Right cardiac atrium (tissue), 5 donors: ENCODE results near the gene LAS1L. TPM values are rescaled to one million over a fixed set of nuclear protein-coding genes. Genes with fewer than 3 reads are reported as not detected.
A peak's percentile ranks its signal among the peaks of the same experiment; 100 is the strongest.
"Not testable (repeated sequence)": the region's sequence is repeated elsewhere in the genome, so short reads cannot be mapped to it uniquely, and the experiment has no call there.

Experiments used
- ATAC-seq, 2 donors: fragments of 200-7000 bp; cut with Tn5 transposase; one replicate each; pipeline versions ENCODE4 v1.8.0 to v1.9.1; 2020; ENCODE audit warnings: moderate library complexity in 2 of 2, mild to moderate bottlenecking in 1 of 2
- DNase-seq, 3 donors: peaks; one replicate each; pipeline ENCODE4 v3.0.0-alpha.2; 2020
- H3K27ac ChIP-seq: one replicate; pipeline ENCODE4 v1.5.1; 2013; ENCODE audit warnings: mild to moderate bottlenecking, low read length, control low read depth, moderate library complexity
- H3K27me3 ChIP-seq: one replicate; pipeline ENCODE4 v1.6.1; 2013; ENCODE audit not compliant: control insufficient read depth, insufficient read depth
- H3K4me1 ChIP-seq: one replicate; pipeline ENCODE4 v1.6.1; 2013; ENCODE audit warnings: low read length; ENCODE audit not compliant: control insufficient read depth, insufficient read depth
- H3K4me3 ChIP-seq: one replicate; pipeline ENCODE4 v1.5.1; 2013; ENCODE audit warnings: low read length, control low read depth
- H3K9me3 ChIP-seq: one replicate; pipeline ENCODE4 v1.6.1; 2013; ENCODE audit warnings: low read length; ENCODE audit not compliant: control insufficient read depth
- WGBS: extraction: QIAGEN DNeasy Blood & Tissue Kit; methylation state at CpG from one replicate; pipeline ENCODE4 v1.1.7; 2013; 5-methylcytosine and 5-hydroxymethylcytosine counted together
- intact Hi-C, 4 donors: fragments of 100-400 bp; cut with DNase I; formaldehyde crosslinking; loops; one replicate each; pipeline versions ENCODE4 v1.11.0 to v1.14.0; 2022 to 2023
- polyA plus RNA-seq: library from polyadenylated mRNA; stranded (reverse); fragments of 200-250 nt; gene quantifications from one replicate; pipeline ENCODE4 v1.2.3, GENCODE V29; 2013
- total RNA-seq, 4 donors: library from RNA; stranded (reverse); fragmentation: NEBNext Ultra II Directional; extraction: Animal tissue kit (Norgen Biotek cat#: 25700); gene quantifications; one replicate each; pipeline ENCODE4 v1.2.1, GENCODE V29; 2021
- donor health status: healthy with polysubstance abuse.
- donor health status: DM: no; HTN: yes; CAD: no.
- donor health status: DM: no; HTN: no; CAD: no.
- donor health status: DM: no; HTN: yes; CAD: no; lungs with severe emphysema.
- donor health status: DM: yes; HTN: yes; CAD: no.

Gene LAS1L
- total and polyA plus RNA-seq, 5 donors: 13.1 to 20.4 (median 16.2) TPM

- H3K27ac ChIP-seq, H3K4me3 ChIP-seq, intact Hi-C loops, H3K9me3 ChIP-seq, H3K4me1 ChIP-seq, DNase-seq, H3K27me3 ChIP-seq: not testable (repeated sequence)
- 89% methylated on average over 3 of the region's 9 CpGs for WGBS
- ATAC-seq: peak in 1 of 2 donors; percentile 44
Observed at GRCh38 chrX:65518980-65519379, 15.6 kb downstream of the LAS1L start.

- no peaks in the 10 kb centered on the region for H3K9me3 ChIP-seq
- no peaks in the 10 kb centered on the region for H3K4me1 ChIP-seq
- WGBS: 92% methylated on average over 3 of the region's 3 CpGs
- no peak overlapping the region for H3K27ac ChIP-seq
- no peak for DNase-seq
- ATAC-seq: no peak
- intact Hi-C loops: no loop called here
- no peak overlapping the region for H3K4me3 ChIP-seq
- H3K27me3 ChIP-seq: no peaks in the 10 kb centered on the region
Observed at GRCh38 chrX:65517923-65518322, 16.7 kb downstream of the LAS1L start.

GRCh38 chrX:65516756-65517155, 17.8 kb downstream of the LAS1L start:
- DNase-seq: no peak
- no peaks in the 10 kb centered on the region for H3K9me3 ChIP-seq
- intact Hi-C loops: no loop called here

GRCh38 chrX:65513610-65514009, 21.0 kb downstream of the LAS1L start:
- Histone ChIP-seq H3K9me3 (no peaks in the 10 kb centered on the region), H3K4me1 (no peaks in the 10 kb centered on the region), H3K4me3 (no peak overlapping the region), H3K27me3 (no peaks in the 10 kb centered on the region), H3K27ac (no peak overlapping the region)
- WGBS: 19% methylated on average over 1 of the region's 1 CpG
- intact Hi-C loops: no loop called here
- no peak for DNase-seq
- no peak for ATAC-seq

More at GRCh38 chrX:65516756-65517155, 17.8 kb downstream of the LAS1L start:
- no peak overlapping the region for H3K4me3 ChIP-seq
- 88% methylated on average over 3 of the region's 3 CpGs for WGBS
- H3K4me1 ChIP-seq: no peaks in the 10 kb centered on the region
- H3K27me3 ChIP-seq: no peaks in the 10 kb centered on the region
- H3K27ac ChIP-seq: no peak overlapping the region
- no peak for ATAC-seq

GRCh38 chrX:65509400-65509799, 25.2 kb downstream of the LAS1L start:
- H3K4me1 ChIP-seq: no peaks in the 10 kb centered on the region
- no peaks in the 10 kb centered on the region for H3K9me3 ChIP-seq
- no peak for DNase-seq
- no peaks in the 10 kb centered on the region for H3K27me3 ChIP-seq
- no peak overlapping the region for H3K27ac ChIP-seq
- intact Hi-C loops: no loop called here
- no peak for ATAC-seq
- H3K4me3 ChIP-seq: no peak overlapping the region
- WGBS: 87% methylated on average over 4 of the region's 4 CpGs

- Histone ChIP-seq H3K27me3 (no peaks in the 10 kb centered on the region), H3K9me3 (no peaks in the 10 kb centered on the region), H3K4me1 (no peaks in the 10 kb centered on the region), H3K4me3 (no peak overlapping the region), H3K27ac (no peak overlapping the region)
- DNase-seq (no peak), ATAC-seq (no peak)
- intact Hi-C loops: no loop called here
- WGBS: 62% methylated on average over 4 of the region's 4 CpGs
Observed at GRCh38 chrX:65508851-65509250, 25.7 kb downstream of the LAS1L start.

- DNase-seq: no peak
- H3K27me3 ChIP-seq: no peaks in the 10 kb centered on the region
Observed at GRCh38 chrX:65502618-65503017, 32.0 kb downstream of the LAS1L start.

GRCh38 chrX:65493431-65493830, 41.2 kb downstream of the LAS1L start:
- intact Hi-C loops: no loop called here
- ATAC-seq (no peak), DNase-seq (no peak)
- H3K27me3 ChIP-seq: no peaks in the 10 kb centered on the region
- no peak overlapping the region for H3K27ac ChIP-seq
- H3K4me1 ChIP-seq: no peaks in the 10 kb centered on the region
- H3K9me3 ChIP-seq: no peaks in the 10 kb centered on the region
- 98% methylated on average over 1 of the region's 1 CpG for WGBS
- H3K4me3 ChIP-seq: no peak overlapping the region

More at GRCh38 chrX:65502618-65503017, 32.0 kb downstream of the LAS1L start:
- Histone ChIP-seq H3K4me1 (no peaks in the 10 kb centered on the region), H3K27ac (no peak overlapping the region), H3K4me3 (no peak overlapping the region), H3K9me3 (no peaks in the 10 kb centered on the region)
- ATAC-seq: no peak
- WGBS: 88% methylated on average over 11 of the region's 11 CpGs
- intact Hi-C loops: no loop called here

GRCh38 chrX:65491620-65492019, 43.0 kb downstream of the LAS1L start:
- Histone ChIP-seq H3K27me3 (no peaks in the 10 kb centered on the region), H3K9me3 (no peaks in the 10 kb centered on the region), H3K4me3 (no peak overlapping the region), H3K4me1 (no peaks in the 10 kb centered on the region), H3K27ac (no peak overlapping the region)
- DNase-seq (no peak), ATAC-seq (no peak)
- intact Hi-C loops: no loop called here
- WGBS: 94% methylated on average over 3 of the region's 3 CpGs

- ATAC-seq (no peak), DNase-seq (no peak)
- Histone ChIP-seq H3K4me1 (no peaks in the 10 kb centered on the region), H3K27ac (no peak overlapping the region), H3K9me3 (no peaks in the 10 kb centered on the region), H3K4me3 (no peak overlapping the region), H3K27me3 (no peaks in the 10 kb centered on the region)
- 56% methylated on average over 5 of the region's 5 CpGs for WGBS
- intact Hi-C loops: no loop called here
Observed at GRCh38 chrX:65488495-65488894, 46.1 kb downstream of the LAS1L start.

GRCh38 chrX:65480960-65481359, 53.6 kb downstream of the LAS1L start:
- DNase-seq (no peak), ATAC-seq (no peak)
- H3K27ac ChIP-seq: no peak overlapping the region
- no peak overlapping the region for H3K4me3 ChIP-seq
- H3K27me3 ChIP-seq: no peaks in the 10 kb centered on the region
- WGBS: 38% methylated on average over 3 of the region's 3 CpGs
- no peaks in the 10 kb centered on the region for H3K4me1 ChIP-seq
- intact Hi-C loops: no loop called here
- no peaks in the 10 kb centered on the region for H3K9me3 ChIP-seq

- H3K4me1 ChIP-seq, H3K4me3 ChIP-seq, intact Hi-C loops, H3K27ac ChIP-seq, H3K9me3 ChIP-seq, DNase-seq, H3K27me3 ChIP-seq, ATAC-seq: not testable (repeated sequence)
- 88% methylated on average over 3 of the region's 3 CpGs for WGBS
Observed at GRCh38 chrX:65479102-65479501, 55.5 kb downstream of the LAS1L start.
